GM18519 (cell line): Measurements from ENCODE around the gene STEAP1B.
"Not testable (repeated sequence)": the region's sequence is repeated elsewhere in the genome, so short reads cannot be mapped to it uniquely, and the experiment has no call there.

Experiments used
- ATAC-seq: cut with Tn5 transposase; IDR thresholded peaks from one replicate; pipeline ENCODE4 v1.9.1; 2021; ENCODE audit warnings: mild to moderate bottlenecking, moderate library complexity; ENCODE audit not compliant: unreplicated experiment, low FRiP score

Gene STEAP1B

GRCh38 chr7:22501336-22501735 is 1.3 kb upstream of the STEAP1B start:
- not testable (repeated sequence) for ATAC-seq

- ATAC-seq = no peak
Measured at GRCh38 chr7:22499044-22499443, 944 bp downstream of the STEAP1B start.

- ATAC-seq = not testable (repeated sequence)
Measured at GRCh38 chr7:22496912-22497311, 3.1 kb downstream of the STEAP1B start.

- ATAC-seq = not testable (repeated sequence)
Measured at GRCh38 chr7:22496296-22496888, 3.6 kb downstream of the STEAP1B start.

- not testable (repeated sequence) for ATAC-seq
Measured at GRCh38 chr7:22493160-22493925, 6.6 kb downstream of the STEAP1B start.

GRCh38 chr7:22488643-22489462 is 11.1 kb downstream of the STEAP1B start:
- no peak for ATAC-seq

GRCh38 chr7:22487978-22488642 is 11.9 kb downstream of the STEAP1B start:
- no peak for ATAC-seq

- ATAC-seq = no peak
Measured at GRCh38 chr7:22486597-22486996, 13.4 kb downstream of the STEAP1B start.

GRCh38 chr7:22485189-22485588 is 14.8 kb downstream of the STEAP1B start:
- no peak for ATAC-seq

GRCh38 chr7:22482503-22482902 is 17.5 kb downstream of the STEAP1B start:
- no peak for ATAC-seq

GRCh38 chr7:22481726-22482125 is 18.3 kb downstream of the STEAP1B start:
- peak; percentile 80 for ATAC-seq

- ATAC-seq = no peak
Measured at GRCh38 chr7:22480523-22481075, 19.4 kb downstream of the STEAP1B start.

GRCh38 chr7:22477876-22478450 is 22.0 kb downstream of the STEAP1B start:
- ATAC-seq = no peak

- no peak for ATAC-seq
Measured at GRCh38 chr7:22477262-22477661, 22.7 kb downstream of the STEAP1B start.

- no peak for ATAC-seq
Measured at GRCh38 chr7:22476824-22477223, 23.2 kb downstream of the STEAP1B start.

- no peak for ATAC-seq
Measured at GRCh38 chr7:22474645-22475044, 25.3 kb downstream of the STEAP1B start.

- no peak for ATAC-seq
Measured at GRCh38 chr7:22470981-22471380, 29.0 kb downstream of the STEAP1B start.

- no peak for ATAC-seq
Measured at GRCh38 chr7:22469371-22470143, 30.4 kb downstream of the STEAP1B start.

- no peak for ATAC-seq
Measured at GRCh38 chr7:22468609-22469008, 31.4 kb downstream of the STEAP1B start.
